ENCODE results near the gene GPSM3. TPM values are rescaled to one million over a fixed set of nuclear protein-coding genes. Genes with fewer than 3 reads are reported as not detected.

Gene GPSM3, protein sequence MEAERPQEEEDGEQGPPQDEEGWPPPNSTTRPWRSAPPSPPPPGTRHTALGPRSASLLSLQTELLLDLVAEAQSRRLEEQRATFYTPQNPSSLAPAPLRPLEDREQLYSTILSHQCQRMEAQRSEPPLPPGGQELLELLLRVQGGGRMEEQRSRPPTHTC
- 21.6 and 22.8 TPM in 2 replicates for total RNA-seq
- polyA plus RNA-seq: 19.5 and 24.9 TPM in 2 replicates
- polyA plus RNA-seq (2011; cell fraction: cytosol; rRNA removed): 21.2 and 23.1 TPM in 2 replicates
- polyA plus RNA-seq (2011; cell fraction: nucleus; rRNA removed): 16.1 and 19.8 TPM in 2 replicates
- 18.5 and 21.3 TPM in 2 replicates for polyA plus RNA-seq (2012)
- polyA minus RNA-seq: 8.5 and 11.2 TPM in 2 replicates
- polyA minus RNA-seq (2011; cell fraction: cytosol; rRNA and poly(A)+ RNA removed): not detected
- polyA minus RNA-seq (2011; cell fraction: nucleus; rRNA and poly(A)+ RNA removed): 4.0 and 4.1 TPM in 2 replicates
- Bru-seq, nascent RNA: percentile 58 among the genes with signal in this experiment
- BruChase-seq, experiment 1, labeled RNA remaining after a 6-hour chase: percentile 97 among the genes with signal in this experiment
- BruChase-seq, experiment 2, labeled RNA remaining after a 2-hour chase: percentile 78 among the genes with signal in this experiment
- long read RNA-seq, transcript GPSM3-206 (4 exons, 1,476 nt): major isoform, 15 of 38 reads
- long read RNA-seq, partial matches to known transcripts: 18 of 38 reads
- long read RNA-seq, other reads (novel, unspliced or antisense): 2 of 38 reads

GRCh38 chr6:32192608-32193039, at the start of gene GPSM3:
TSS of gene GPSM3 (minus strand) at chr6:32192643. CDS start at chr6:32192513, 130 bp downstream.
- no peaks in the 10 kb centered on the region for H4K20me1 ChIP-seq (replicated peaks; ENCODE audit: control insufficient read depth, extremely low read depth, insufficient read depth, low read length)
- peak within 1 kb of the TSS in 2 of 3 experiments; percentile 15 to 17 for H3K4me3 ChIP-seq (replicated peaks in 1 of 3; ENCODE audit: insufficient read depth in 1 of 3, low read depth in 1 of 3, low read length in 3 of 3)
- no peaks in the 10 kb centered on the region for H3K27me3 ChIP-seq (ENCODE audit: control insufficient read depth in 2 of 2, insufficient read depth in 2 of 2, low read length in 2 of 2)
- no peaks in the 10 kb centered on the region for H3K9me3 ChIP-seq (replicated peaks; ENCODE audit: control insufficient read depth, insufficient read depth, low read length)
- peak within 1 kb of the TSS; percentile 64 for H3K9ac ChIP-seq (replicated peaks; ENCODE audit: extremely low read depth, insufficient read depth, low read length)
- H3K79me2 ChIP-seq (ENCODE audit: control insufficient read depth, insufficient read depth, low read length): peaks cover 22% of the 10 kb centered on the region
- peak within 1 kb of the TSS; percentile 53 for H2AFZ ChIP-seq (ENCODE audit: low read depth, low read length)
- H3K9me1 ChIP-seq (replicated peaks; ENCODE audit: control insufficient read depth, extremely low read depth, insufficient read depth, low read length): no peaks in the 10 kb centered on the region
- CTCF ChIA-PET: interaction anchor here (0.7 to 1.3 kb wide), 5 partner anchors 13 to 77 kb away, joined by 3 to 9 read pairs (median 3); partner anchors contain the start of gene FKBPL
- peak within 1 kb of the TSS; percentile 76 for H3K4me2 ChIP-seq (ENCODE audit: insufficient read depth, low read length)
- peaks cover 0 to 5% of the 10 kb centered on the region in 2 experiments for H3K36me3 ChIP-seq (ENCODE audit: control insufficient read depth in 2 of 2, extremely low read depth in 1 of 2, insufficient read depth in 2 of 2, low read length in 2 of 2)
- peak; percentile 62 for TF ChIP-seq POLR2A (IDR thresholded peaks at IDR 0.05; ENCODE audit: low read depth, low read length)
- no peak for TF ChIP-seq JUN (IDR thresholded peaks at IDR 0.05; ENCODE audit: borderline replicate concordance, insufficient read depth, insufficient read length, low read depth)
- peak; percentile 44 for TF ChIP-seq POLR2AphosphoS5 (IDR thresholded peaks at IDR 0.05; ENCODE audit: insufficient read depth, low read depth, low read length)
- dilution Hi-C loops (cut with MboI; ENCODE audit: extremely low pct_ligation_motif_present, low sequenced_read_pairs) (no loop called here), intact Hi-C loops (cut with micrococcal nuclease) (loop anchor here (10.0 kb wide), 2 partner anchors 148 to 528 kb away; partner anchors contain the start of genes C6orf47, CSNK2B, GPANK1 and LY6G5B)
- peak within 1 kb of the TSS; percentile 78 for H3K27ac ChIP-seq (ENCODE audit: insufficient read depth, low read depth, low read length)
- no TSS peak for BruUV-seq (replicated peaks)
- H3K4me1 ChIP-seq (ENCODE audit: control insufficient read depth, extremely low read depth, insufficient read depth, low read length): peaks cover 50% of the 10 kb centered on the region
- DNase-seq (ENCODE audit: low read depth, low spot score) (peak; percentile 57), FAIRE-seq (peak; percentile 72)
- POLR2A ChIA-PET: no interaction called here

GRCh38 chr6:32240686-32241085, 48.2 kb upstream of the GPSM3 start:
- POLR2A ChIA-PET: no interaction called here
- Histone ChIP-seq H3K9ac (replicated peaks; ENCODE audit: extremely low read depth, insufficient read depth, low read length) (no peak overlapping the region), H3K79me2 (ENCODE audit: control insufficient read depth, insufficient read depth, low read length) (no peaks in the 10 kb centered on the region), H3K27ac (ENCODE audit: insufficient read depth, low read depth, low read length) (no peak overlapping the region), H3K27me3 (ENCODE audit: control insufficient read depth in 2 of 2, insufficient read depth in 2 of 2, low read length in 2 of 2) (no peaks in the 10 kb centered on the region), H2AFZ (ENCODE audit: low read depth, low read length) (no peak overlapping the region), H4K20me1 (replicated peaks; ENCODE audit: control insufficient read depth, extremely low read depth, insufficient read depth, low read length) (no peaks in the 10 kb centered on the region), H3K4me3 (replicated peaks in 1 of 3; ENCODE audit: insufficient read depth in 1 of 3, low read depth in 1 of 3, low read length in 3 of 3) (no peak overlapping the region), H3K9me1 (replicated peaks; ENCODE audit: control insufficient read depth, extremely low read depth, insufficient read depth, low read length) (no peaks in the 10 kb centered on the region), H3K4me2 (ENCODE audit: insufficient read depth, low read length) (no peak overlapping the region), H3K4me1 (ENCODE audit: control insufficient read depth, extremely low read depth, insufficient read depth, low read length) (peaks cover 3% of the 10 kb centered on the region), H3K36me3 (ENCODE audit: control insufficient read depth in 2 of 2, extremely low read depth in 1 of 2, insufficient read depth in 2 of 2, low read length in 2 of 2) (no peaks in the 10 kb centered on the region), H3K9me3 (replicated peaks; ENCODE audit: control insufficient read depth, insufficient read depth, low read length) (no peaks in the 10 kb centered on the region)
- no peak for FAIRE-seq
- TF ChIP-seq, protein P1, sequence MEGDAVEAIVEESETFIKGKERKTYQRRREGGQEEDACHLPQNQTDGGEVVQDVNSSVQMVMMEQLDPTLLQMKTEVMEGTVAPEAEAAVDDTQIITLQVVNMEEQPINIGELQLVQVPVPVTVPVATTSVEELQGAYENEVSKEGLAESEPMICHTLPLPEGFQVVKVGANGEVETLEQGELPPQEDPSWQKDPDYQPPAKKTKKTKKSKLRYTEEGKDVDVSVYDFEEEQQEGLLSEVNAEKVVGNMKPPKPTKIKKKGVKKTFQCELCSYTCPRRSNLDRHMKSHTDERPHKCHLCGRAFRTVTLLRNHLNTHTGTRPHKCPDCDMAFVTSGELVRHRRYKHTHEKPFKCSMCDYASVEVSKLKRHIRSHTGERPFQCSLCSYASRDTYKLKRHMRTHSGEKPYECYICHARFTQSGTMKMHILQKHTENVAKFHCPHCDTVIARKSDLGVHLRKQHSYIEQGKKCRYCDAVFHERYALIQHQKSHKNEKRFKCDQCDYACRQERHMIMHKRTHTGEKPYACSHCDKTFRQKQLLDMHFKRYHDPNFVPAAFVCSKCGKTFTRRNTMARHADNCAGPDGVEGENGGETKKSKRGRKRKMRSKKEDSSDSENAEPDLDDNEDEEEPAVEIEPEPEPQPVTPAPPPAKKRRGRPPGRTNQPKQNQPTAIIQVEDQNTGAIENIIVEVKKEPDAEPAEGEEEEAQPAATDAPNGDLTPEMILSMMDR (IDR thresholded peaks at IDR 0.05; ENCODE audit: extremely low read depth in 1 of 2, insufficient read depth in 1 of 2, low read depth in 1 of 2, low read length in 2 of 2): no peak
- TF ChIP-seq MAX (IDR thresholded peaks at IDR 0.05; ENCODE audit: insufficient read depth, insufficient read length): no peak
- no peak for TF ChIP-seq POLR2AphosphoS5 (IDR thresholded peaks at IDR 0.05; ENCODE audit: insufficient read depth, low read depth, low read length)
- no peak for TF ChIP-seq FOS (IDR thresholded peaks at IDR 0.05; ENCODE audit: borderline replicate concordance, insufficient read depth, low read length)
- no peak for TF ChIP-seq JUN (IDR thresholded peaks at IDR 0.05; ENCODE audit: borderline replicate concordance, insufficient read depth, insufficient read length, low read depth)
- TF ChIP-seq MYC (IDR thresholded peaks at IDR 0.05; ENCODE audit: low read depth, low read length): no peak
- no peak for TF ChIP-seq EZH2 (IDR thresholded peaks at IDR 0.05; ENCODE audit: borderline replicate concordance, low read depth, low read length, severe bottlenecking)
- intact Hi-C loops (cut with micrococcal nuclease): no loop called here
- CTCF ChIA-PET: interaction anchor here (1.4 kb wide), 1 partner anchor 8 kb away, joined by 3 read pairs; no protein-coding TSS in a partner anchor
- no TSS peak for BruUV-seq (replicated peaks)
- DNase-seq (ENCODE audit: low read depth, low spot score): no peak
- dilution Hi-C loops (cut with MboI; ENCODE audit: extremely low pct_ligation_motif_present, low sequenced_read_pairs): no loop called here
